Activated gamma-delta T cell (primary cell): ENCODE results near the gene MYOT.

ENCODE experiments used
- DNase-seq: peaks from one replicate; lab custom pipeline; 2025; lab: John Stamatoyannopoulos, UW

Gene MYOT

DNA sequence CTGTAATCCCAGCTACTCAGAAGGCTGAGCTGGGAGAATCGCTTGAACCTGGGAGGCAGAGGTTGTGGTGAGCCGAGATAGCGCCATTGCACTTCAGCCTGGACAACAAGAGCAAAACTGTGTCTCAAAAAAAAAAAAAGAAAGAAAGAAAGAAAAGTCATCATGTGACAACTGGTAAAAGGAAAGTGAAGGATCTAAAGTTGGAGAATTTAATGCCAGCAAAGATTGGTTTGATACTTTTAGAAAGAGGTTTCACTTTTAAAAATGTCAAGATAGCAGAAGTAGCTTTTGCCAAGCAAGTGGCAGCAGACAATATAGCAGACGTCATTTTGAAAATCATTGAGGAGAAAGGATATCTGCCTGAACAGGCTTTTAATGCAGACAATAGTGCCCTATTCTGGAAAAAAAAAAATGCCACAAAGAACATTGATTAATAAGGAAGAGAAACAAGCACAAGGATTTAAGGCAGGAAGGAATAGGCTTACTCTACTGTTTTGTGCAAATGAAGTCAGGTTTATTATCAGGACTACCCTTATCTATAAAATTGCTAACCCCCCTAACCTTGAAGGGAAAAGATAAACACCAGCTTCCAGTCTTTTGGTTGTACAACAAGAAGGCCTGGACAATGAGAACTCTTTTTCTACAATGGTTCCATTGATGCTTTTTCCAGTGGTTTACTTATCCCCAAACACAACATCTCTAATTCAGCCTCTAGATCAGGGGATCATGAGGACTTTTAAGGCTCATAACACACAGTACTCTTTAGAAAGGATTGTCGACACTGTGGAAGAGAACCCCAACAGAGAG lies 33.6 kb downstream of the MYOT start:
- DNase-seq = no peak

DNA sequence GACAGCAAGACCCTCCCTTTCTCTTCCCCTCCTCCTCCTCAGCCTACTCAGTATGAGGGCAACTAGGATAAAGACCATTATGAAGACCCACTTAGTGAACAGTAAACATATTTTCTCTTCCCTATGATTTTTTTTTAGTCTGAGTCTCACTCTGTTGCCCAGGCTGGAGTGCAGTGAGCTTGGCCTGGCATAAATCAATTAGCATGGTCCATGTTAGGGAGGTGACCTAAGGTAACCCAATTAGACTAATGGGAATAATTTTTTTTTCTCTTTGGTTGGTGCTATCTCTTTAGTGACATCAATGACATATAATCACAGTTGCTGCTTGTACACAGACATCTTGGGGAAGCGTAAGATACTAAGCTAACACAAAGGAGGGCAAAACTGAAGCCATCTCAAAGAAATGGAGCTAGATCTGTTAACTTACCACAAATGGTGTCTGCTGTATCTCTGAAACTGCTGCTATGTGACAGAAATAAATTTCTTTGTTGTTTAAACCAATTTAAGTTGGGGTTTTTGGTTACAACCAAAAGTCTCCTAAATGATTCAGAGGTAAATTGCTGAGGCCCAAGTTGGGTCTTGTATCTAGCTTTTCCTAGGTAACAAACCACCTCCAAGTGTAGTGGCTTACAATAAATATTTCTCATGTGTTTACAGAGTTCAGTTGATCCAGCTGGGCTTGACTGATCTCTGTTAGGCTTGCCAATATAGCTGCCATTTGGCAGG lies 34.9 kb downstream of the MYOT start:
- DNase-seq = no peak

DNA sequence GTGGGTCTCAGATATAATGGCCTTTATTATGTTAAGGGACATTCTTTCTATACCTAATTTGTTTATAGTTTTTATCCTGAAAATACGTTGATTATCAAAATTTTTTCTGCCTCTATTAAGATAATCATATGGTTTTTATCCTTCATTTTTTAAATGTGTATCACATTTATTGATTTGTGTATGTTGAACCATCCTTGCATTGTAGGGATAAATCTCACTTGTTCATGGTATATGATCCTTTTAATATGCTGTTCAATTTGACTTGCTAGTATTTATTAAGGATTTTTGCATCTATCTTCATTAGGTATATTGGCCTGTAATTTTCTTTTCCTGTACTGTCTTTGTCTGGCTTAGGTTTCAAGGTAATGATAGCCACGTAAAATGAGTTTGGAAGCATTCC lies 47.1 kb downstream of the MYOT start:
- DNase-seq = no peak

- no peak for DNase-seq
These were observed 49.3 kb downstream of the MYOT start for GRCh38 chr5:137916923-137917322.

DNA sequence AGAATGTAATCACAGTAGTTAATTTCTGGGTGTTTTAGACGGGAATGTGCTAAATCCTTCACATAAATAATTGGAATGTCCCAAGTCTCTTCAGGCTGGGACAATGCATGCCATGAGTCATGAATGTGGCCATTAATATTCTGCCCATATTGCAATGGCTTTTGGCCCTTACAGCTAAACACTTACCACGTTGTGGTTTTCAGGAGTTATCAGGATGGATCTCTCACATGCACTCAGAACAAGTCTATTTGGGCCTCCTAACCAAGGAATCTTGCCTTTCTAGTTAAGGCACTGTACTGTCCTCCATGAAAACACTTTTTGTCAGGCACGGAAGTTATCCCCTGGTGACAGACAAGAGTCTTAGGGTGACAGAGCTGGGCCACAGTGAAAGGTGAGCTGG lies 54.3 kb downstream of the MYOT start:
- no peak for DNase-seq

GRCh38 chr5:137923856-137924255 lies 56.2 kb downstream of the MYOT start:
- no peak for DNase-seq

DNA sequence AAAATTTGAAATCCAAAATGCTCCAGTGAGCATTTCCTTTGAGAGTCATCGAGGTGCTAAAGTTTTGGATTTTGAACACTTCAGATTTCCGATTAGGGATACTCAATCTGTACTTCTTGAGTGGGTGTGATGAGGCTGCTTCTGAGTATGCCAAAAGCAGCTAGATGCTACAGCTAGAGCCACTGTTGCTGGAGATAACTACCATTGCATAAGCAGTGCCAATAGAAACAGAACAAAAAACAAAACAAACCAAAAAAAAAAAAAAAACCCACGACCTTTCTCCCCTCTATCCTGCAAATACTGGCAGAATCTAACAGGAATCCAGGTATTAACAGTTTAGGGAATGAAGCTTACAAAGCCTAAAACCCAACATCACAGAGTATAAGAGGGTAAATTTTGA lies 65.1 kb downstream of the MYOT start:
- DNase-seq = no peak

GRCh38 chr5:137933491-137933911 lies 65.8 kb downstream of the MYOT start:
- no peak for DNase-seq

GRCh38 chr5:137935190-137935589 lies 67.5 kb downstream of the MYOT start:
- no peak for DNase-seq

DNA sequence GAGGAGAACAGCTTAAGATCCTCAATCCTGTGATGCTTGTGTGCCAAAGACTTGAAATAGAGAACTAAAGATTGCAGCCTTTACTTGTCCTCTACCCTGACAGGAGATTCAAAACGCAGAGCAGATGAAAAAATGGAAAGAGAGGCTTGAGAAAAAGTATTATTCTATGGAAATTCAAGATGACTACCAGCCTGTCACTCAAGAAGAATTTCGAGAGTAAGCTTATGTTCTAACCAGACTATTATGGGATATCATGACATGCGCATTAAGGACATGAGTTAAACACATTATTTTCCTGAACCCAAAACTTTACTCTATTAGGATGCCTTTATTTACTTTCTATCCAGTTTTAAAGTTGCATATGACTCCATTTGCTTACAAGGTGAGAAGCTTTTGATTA lies 68.0 kb downstream of the MYOT start:
- DNase-seq = no peak
